ENCODE data around the gene SH3PXD2B.

Gene SH3PXD2B

DNA sequence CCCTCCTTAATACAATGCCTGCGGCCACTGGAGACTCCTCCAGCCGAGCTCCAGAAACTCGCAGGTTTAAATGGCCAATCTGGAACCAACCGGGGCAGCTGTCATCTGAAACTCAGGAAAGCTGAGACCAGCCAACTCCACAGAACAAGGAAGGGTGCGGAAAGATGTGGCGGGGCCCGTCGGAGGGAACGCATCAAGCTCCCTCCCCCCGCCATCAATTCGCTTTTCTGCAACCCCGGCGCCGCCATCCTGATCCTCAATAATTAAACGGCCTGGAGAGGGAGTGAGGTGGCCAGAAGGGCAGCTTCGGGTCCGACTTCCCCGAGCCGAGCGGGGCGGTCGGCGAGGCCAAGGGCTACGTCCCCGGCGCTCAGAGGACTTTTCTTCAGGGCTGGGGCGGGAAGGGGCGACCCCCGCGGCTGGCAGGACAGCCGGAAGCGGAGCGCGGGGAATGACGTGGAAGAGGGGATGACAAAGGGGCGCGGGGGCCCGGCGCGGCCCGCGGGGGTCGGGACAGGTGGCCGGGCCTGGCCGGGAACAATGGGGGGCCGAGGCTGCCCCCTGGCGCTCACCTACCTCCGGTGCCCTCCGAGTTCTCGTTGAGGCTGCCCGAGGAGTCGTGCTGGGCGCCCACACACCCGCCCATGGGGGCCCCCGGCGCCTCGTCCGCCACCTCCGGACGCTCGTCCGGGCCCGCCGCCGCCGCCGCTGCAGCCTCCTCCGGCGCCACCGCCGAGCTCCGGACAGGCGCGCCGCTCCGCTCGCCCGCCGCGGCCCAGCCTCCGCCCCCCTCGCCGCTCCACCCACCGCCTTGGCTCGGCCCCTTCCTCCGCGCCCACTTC lies 171.1 kb downstream of the SH3PXD2B start, which contains the start of gene UBTD2:
UBTD2 (minus strand) TSS at position 745 of the 842 bp plus-strand sequence; CDS start at position 646, 99 bp downstream.
- Histone ChIP-seq H3K4me1 (ENCODE audit: control insufficient read depth in 1 of 2, insufficient read depth in 2 of 2, low read length in 2 of 2) (peaks cover 0 to 18% of the 10 kb centered on the region in 2 donors), H3K27ac (ENCODE audit: low read length) (peak within 1 kb of the TSS; percentile 62), H3K36me3 (ENCODE audit: control insufficient read depth in 1 of 2, insufficient read depth in 2 of 2, low read length in 2 of 2) (no peaks in the 10 kb centered on the region), H3K9me3 (ENCODE audit: control insufficient read depth in 1 of 2, low read length in 2 of 2) (no peaks in the 10 kb centered on the region), H3K27me3 (ENCODE audit: low read depth, low read length) (no peaks in the 10 kb centered on the region), H3K4me3 (ENCODE audit: low read depth in 1 of 2, low read length in 2 of 2) (peak within 1 kb of the TSS; percentile 83 to 89)

DNA sequence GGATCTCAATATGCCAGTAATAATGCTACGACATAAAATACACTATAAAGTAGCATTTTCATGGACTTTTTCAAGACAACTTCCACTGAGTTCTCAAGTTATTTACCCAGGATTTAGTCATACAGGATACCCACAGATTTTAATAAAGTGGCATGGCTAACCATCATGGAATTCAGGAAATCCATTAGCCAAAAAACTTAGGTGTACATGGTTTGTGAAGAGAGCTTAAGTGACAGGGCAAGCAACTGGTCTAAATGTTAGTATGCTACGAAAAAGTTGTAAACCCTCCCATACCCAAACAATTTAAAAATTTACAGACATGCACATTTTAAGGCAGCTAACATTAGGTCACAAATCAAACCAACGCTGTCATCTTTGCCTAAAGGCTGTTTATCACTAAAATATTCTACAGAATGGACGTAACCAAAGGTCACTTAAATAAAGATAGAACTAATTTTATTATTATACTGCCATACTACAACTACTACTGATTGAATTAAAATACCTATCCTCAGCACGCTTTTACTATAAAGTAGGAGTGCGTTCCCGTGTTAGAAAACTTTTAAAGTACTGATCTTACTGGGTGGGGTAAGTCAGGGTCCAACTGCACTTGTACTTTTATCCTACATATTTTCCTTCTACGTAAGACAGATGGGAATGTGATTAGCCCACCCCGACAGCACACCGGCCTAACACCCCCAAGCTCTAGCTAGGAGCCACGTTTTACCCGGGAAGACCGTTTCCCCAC lies 171.9 kb downstream of the SH3PXD2B start:
- H3K36me3 ChIP-seq (ENCODE audit: control insufficient read depth in 1 of 2, insufficient read depth in 2 of 2, low read length in 2 of 2) = no peaks in the 10 kb centered on the region
- peak overlapping the region; percentile 62 for H3K27ac ChIP-seq (ENCODE audit: low read length)

DNA sequence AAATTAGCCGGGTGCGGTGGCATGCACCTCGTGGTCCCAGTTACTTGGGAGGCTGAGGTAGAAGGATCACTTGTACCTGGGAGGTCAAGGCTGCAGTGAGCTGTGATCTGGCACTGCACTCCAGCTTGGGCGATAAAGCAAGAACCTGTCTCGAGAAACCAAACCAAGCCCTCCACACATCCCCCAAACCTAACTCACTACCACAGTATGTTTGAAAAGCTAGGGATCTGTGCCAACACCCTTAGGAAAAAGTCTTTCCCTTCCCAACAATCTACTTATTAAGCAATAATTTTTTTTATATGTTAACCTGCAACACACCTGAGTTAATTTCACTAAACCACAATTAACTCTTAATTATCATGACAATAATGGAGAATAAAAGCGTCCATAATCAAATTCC lies 173.0 kb downstream of the SH3PXD2B start:
- Histone ChIP-seq H3K4me3 (ENCODE audit: low read depth in 1 of 2, low read length in 2 of 2) (peak overlapping the region; percentile 81 to 89), H3K36me3 (ENCODE audit: control insufficient read depth in 1 of 2, insufficient read depth in 2 of 2, low read length in 2 of 2) (no peaks in the 10 kb centered on the region), H3K4me1 (ENCODE audit: control insufficient read depth in 1 of 2, insufficient read depth in 2 of 2, low read length in 2 of 2) (peaks cover 0 to 18% of the 10 kb centered on the region in 2 donors), H3K27me3 (ENCODE audit: low read depth, low read length) (no peaks in the 10 kb centered on the region), H3K27ac (ENCODE audit: low read length) (peak overlapping the region; percentile 11), H3K9me3 (ENCODE audit: control insufficient read depth in 1 of 2, low read length in 2 of 2) (no peaks in the 10 kb centered on the region)

More for the DNA sequence above, 171.9 kb downstream of the SH3PXD2B start:
- Histone ChIP-seq H3K27me3 (ENCODE audit: low read depth, low read length) (no peaks in the 10 kb centered on the region), H3K4me1 (ENCODE audit: control insufficient read depth in 1 of 2, insufficient read depth in 2 of 2, low read length in 2 of 2) (peaks cover 0 to 18% of the 10 kb centered on the region in 2 donors), H3K4me3 (ENCODE audit: low read depth in 1 of 2, low read length in 2 of 2) (peak overlapping the region; percentile 81 to 89), H3K9me3 (ENCODE audit: control insufficient read depth in 1 of 2, low read length in 2 of 2) (no peaks in the 10 kb centered on the region)

DNA sequence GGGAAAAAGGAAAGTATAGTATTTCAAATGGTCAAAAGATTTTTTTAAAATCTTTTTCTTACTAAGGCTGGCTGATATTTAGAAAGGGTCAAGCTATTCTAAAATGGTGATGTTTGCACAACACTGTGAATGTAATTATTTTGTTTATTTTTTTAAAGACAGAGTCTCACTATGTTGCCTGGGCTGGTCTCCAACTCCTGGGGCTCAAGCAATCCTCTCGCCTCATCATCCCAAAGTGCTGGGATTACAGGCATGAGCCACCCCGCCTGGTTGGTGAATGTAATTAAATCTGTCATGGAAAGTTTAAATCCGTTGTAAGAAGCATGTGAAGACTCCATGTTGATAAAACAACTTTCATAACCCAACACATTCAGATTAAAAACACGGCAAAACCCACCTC lies 173.4 kb downstream of the SH3PXD2B start:
- Histone ChIP-seq H3K27ac (ENCODE audit: low read length) (no peak overlapping the region), H3K4me3 (ENCODE audit: low read depth in 1 of 2, low read length in 2 of 2) (no peak overlapping the region), H3K36me3 (ENCODE audit: control insufficient read depth in 1 of 2, insufficient read depth in 2 of 2, low read length in 2 of 2) (no peaks in the 10 kb centered on the region), H3K4me1 (ENCODE audit: control insufficient read depth in 1 of 2, insufficient read depth in 2 of 2, low read length in 2 of 2) (peaks cover 0 to 19% of the 10 kb centered on the region in 2 donors), H3K9me3 (ENCODE audit: control insufficient read depth in 1 of 2, low read length in 2 of 2) (no peaks in the 10 kb centered on the region), H3K27me3 (ENCODE audit: low read depth, low read length) (no peaks in the 10 kb centered on the region)

DNA sequence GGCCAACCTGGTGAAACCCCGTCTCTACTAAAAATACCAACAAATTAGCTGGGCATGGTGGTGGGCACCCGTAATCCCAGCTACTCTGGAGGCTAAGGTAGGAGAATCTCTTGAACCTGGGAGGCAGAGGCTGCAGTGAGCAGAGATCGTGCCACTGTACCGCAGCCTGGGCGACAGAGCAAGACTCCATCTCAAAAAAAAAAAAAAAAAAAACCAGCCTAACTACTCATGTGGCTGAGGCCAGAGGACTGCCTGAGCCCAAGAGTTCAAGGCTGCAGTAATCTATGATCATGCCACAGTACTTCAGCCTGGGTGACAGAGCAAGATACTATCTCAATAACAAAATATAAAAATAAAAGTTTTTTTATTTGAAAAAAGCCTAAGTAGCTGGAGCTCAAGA lies 174.0 kb downstream of the SH3PXD2B start:
- H3K27ac ChIP-seq (ENCODE audit: low read length) = no peak overlapping the region
- no peaks in the 10 kb centered on the region for H3K27me3 ChIP-seq (ENCODE audit: low read depth, low read length)
- H3K4me3 ChIP-seq (ENCODE audit: low read depth in 1 of 2, low read length in 2 of 2) = no peak overlapping the region
- no peaks in the 10 kb centered on the region for H3K36me3 ChIP-seq (ENCODE audit: control insufficient read depth in 1 of 2, insufficient read depth in 2 of 2, low read length in 2 of 2)
- peaks cover 0 to 22% of the 10 kb centered on the region in 2 donors for H3K4me1 ChIP-seq (ENCODE audit: control insufficient read depth in 1 of 2, insufficient read depth in 2 of 2, low read length in 2 of 2)
- H3K9me3 ChIP-seq (ENCODE audit: control insufficient read depth in 1 of 2, low read length in 2 of 2) = no peaks in the 10 kb centered on the region

DNA sequence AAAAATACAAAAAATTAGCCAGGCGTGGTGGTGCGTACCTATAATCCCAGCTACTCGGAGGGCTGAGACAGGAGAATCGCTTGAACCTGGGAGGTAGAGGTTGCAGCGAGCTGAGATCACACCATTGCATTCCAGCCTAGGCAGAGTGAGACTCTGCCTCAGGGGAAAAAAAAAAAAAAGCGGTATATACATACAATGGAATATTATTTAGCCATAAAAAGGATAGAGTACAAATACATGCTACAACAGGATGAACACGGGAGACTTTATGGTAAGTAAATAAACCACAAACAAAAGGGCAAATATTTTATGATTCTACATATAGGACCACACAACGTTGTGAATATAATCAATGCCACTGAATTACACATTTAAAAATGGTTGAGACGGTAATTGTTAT lies 176.0 kb downstream of the SH3PXD2B start:
- no peaks in the 10 kb centered on the region for H3K9me3 ChIP-seq (ENCODE audit: control insufficient read depth in 1 of 2, low read length in 2 of 2)
- H3K27me3 ChIP-seq (ENCODE audit: low read depth, low read length) = no peaks in the 10 kb centered on the region
- no peaks in the 10 kb centered on the region for H3K36me3 ChIP-seq (ENCODE audit: control insufficient read depth in 1 of 2, insufficient read depth in 2 of 2, low read length in 2 of 2)
- H3K4me1 ChIP-seq (ENCODE audit: control insufficient read depth in 1 of 2, insufficient read depth in 2 of 2, low read length in 2 of 2) = peaks cover 0 to 22% of the 10 kb centered on the region in 2 donors
- no peak overlapping the region for H3K4me3 ChIP-seq (ENCODE audit: low read depth in 1 of 2, low read length in 2 of 2)
- H3K27ac ChIP-seq (ENCODE audit: low read length) = no peak overlapping the region

DNA sequence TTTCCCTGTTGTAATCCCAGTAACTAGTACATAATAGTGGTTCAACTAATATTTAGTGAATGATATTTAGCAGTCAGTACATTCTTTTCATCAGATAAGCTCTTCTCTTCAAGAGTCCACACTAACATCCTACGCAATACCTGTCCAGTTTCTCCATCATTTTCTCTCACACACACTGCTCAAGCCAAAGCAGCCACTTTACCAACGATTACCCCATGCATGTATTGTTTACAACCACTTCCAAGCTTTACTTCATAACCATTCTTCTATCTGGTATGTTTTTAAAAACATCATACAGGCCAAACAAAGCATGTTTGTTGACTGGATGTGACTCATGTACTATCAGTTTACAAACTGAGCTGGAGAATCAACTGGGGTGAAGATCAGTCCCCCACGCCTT lies 178.1 kb downstream of the SH3PXD2B start:
- H3K4me1 ChIP-seq (ENCODE audit: control insufficient read depth in 1 of 2, insufficient read depth in 2 of 2, low read length in 2 of 2) = peaks cover 0 to 11% of the 10 kb centered on the region in 2 donors
- H3K27me3 ChIP-seq (ENCODE audit: low read depth, low read length) = no peaks in the 10 kb centered on the region
- no peak overlapping the region for H3K4me3 ChIP-seq (ENCODE audit: low read depth in 1 of 2, low read length in 2 of 2)
- H3K36me3 ChIP-seq (ENCODE audit: control insufficient read depth in 1 of 2, insufficient read depth in 2 of 2, low read length in 2 of 2) = no peaks in the 10 kb centered on the region
- H3K9me3 ChIP-seq (ENCODE audit: control insufficient read depth in 1 of 2, low read length in 2 of 2) = no peaks in the 10 kb centered on the region
- H3K27ac ChIP-seq (ENCODE audit: low read length) = no peak overlapping the region

Measured in muscle layer of duodenum (tissue), 2 donors.